K562 (cell line): ENCODE measurements around the gene CCSAP. TPM values are rescaled to one million over a fixed set of nuclear protein-coding genes. Genes with fewer than 3 reads are reported as not detected.
A peak's percentile ranks its signal among the peaks of the same experiment; 100 is the strongest.

Source experiments
- ARID1B ChIP-seq: fragments of 450-650 bp; IDR thresholded peaks from 2 replicates; pipeline ENCODE4 v1.6.1; 2016; ENCODE audit warnings: antibody characterized with exemption, mild to moderate bottlenecking, inconsistent platforms
- E2F5 ChIP-seq: sonication (generic); formaldehyde crosslinking; IDR thresholded peaks from 2 replicates; pipeline ENCODE4 v1.8.0; 2022; ENCODE audit warnings: mild to moderate bottlenecking, missing genetic modification reagents
- E2F8 ChIP-seq: fragments of 450-650 bp; IDR thresholded peaks from 2 replicates; pipeline ENCODE4 v1.7.1; 2018; ENCODE audit warnings: mild to moderate bottlenecking, low read depth; ENCODE audit not compliant: partially characterized antibody
- ELF2 ChIP-seq: fragments of 250-450 bp; sonication (Bioruptor Pico); IDR thresholded peaks from 2 replicates; pipeline ENCODE4 v1.5.0; 2021; ENCODE audit warnings: mild to moderate bottlenecking
- KLF6 ChIP-seq: fragments of 250-450 bp; sonication (Bioruptor Pico); IDR thresholded peaks from 2 replicates; pipeline ENCODE4 v1.4.0; 2020; ENCODE audit warnings: mild to moderate bottlenecking, moderate library complexity, borderline replicate concordance
- NCOR1 ChIP-seq: fragments of 450-650 bp; IDR thresholded peaks from 2 replicates; pipeline ENCODE4 v1.6.1; 2016; ENCODE audit warnings: mild to moderate bottlenecking, moderate library complexity
- OTX1 ChIP-seq: fragments of 450-650 bp; formaldehyde crosslinking; IDR thresholded peaks from 2 replicates; pipeline ENCODE4 v1.4.0; 2022; ENCODE audit warnings: mild to moderate bottlenecking
- RHOXF2B ChIP-seq: fragments of 250-450 bp; sonication (Bioruptor Pico); conservative IDR thresholded peaks from 2 replicates; pipeline ENCODE4 v1.5.1; 2021
- SRSF9 ChIP-seq: fragments of 200-400 bp; formaldehyde crosslinking; IDR thresholded peaks from 2 replicates; pipeline ENCODE4 v1.6.1; 2017; ENCODE audit warnings: low read depth, low read length, borderline replicate concordance
- TAF15 ChIP-seq: fragments of 200-400 bp; formaldehyde crosslinking; IDR thresholded peaks from 2 replicates; pipeline ENCODE4 v1.6.1; 2017; ENCODE audit warnings: mild to moderate bottlenecking, low read depth, low read length, moderate library complexity
- TBL1XR1 ChIP-seq, 2 experiments: IDR thresholded peaks; 2 replicates each; pipeline ENCODE4 v1.6.1; 2012; ENCODE audit warnings: improper control_type of control experiment in 2 of 2, low read length in 2 of 2, mild to moderate bottlenecking in 1 of 2
- TRIM24 ChIP-seq, 2 experiments: fragments of 450-650 bp; IDR thresholded peaks; 2 replicates each; pipeline ENCODE4 v1.6.1; 2016
- TSC22D4 ChIP-seq: fragments of 450-650 bp; IDR thresholded peaks from 2 replicates; pipeline ENCODE4 v1.6.1; 2016; ENCODE audit warnings: missing genetic modification characterization, missing biosample characterization, control low read depth
- ZBTB11 ChIP-seq, 3 experiments: fragments of 200-800 bp in 1 of 3; fragments of 250-450 bp in 1 of 3; fragments of 450-650 bp in 1 of 3; sonication (Bioruptor Pico) in 1 of 3; sonication (Bioruptor generic) in 1 of 3; formaldehyde crosslinking in 1 of 3; IDR thresholded peaks; 2 replicates each; pipeline versions ENCODE4 v1.6.1 to v1.8.0; 2016 to 2022; ENCODE audit warnings: mild to moderate bottlenecking in 2 of 3, missing genetic modification characterization in 2 of 3, missing compliant biosample characterization in 1 of 3, moderate library complexity in 1 of 3
- ZNF184 ChIP-seq: sonication (generic); formaldehyde crosslinking; IDR thresholded peaks from 2 replicates; pipeline ENCODE4 v1.5.0; 2020; ENCODE audit warnings: missing genetic modification reagents
- ZNF639 ChIP-seq, 2 experiments: fragments of 200-800 bp in 1 of 2; sonication (Bioruptor generic) in 1 of 2; sonication (generic) in 1 of 2; formaldehyde crosslinking in 1 of 2; IDR thresholded peaks in 1 of 2; conservative IDR thresholded peaks in 1 of 2; 2 replicates each; pipeline versions ENCODE4 v1.5.0 to v1.6.1; 2016 to 2020; ENCODE audit warnings: missing compliant biosample characterization in 1 of 2, missing genetic modification characterization in 1 of 2, missing genetic modification reagents in 1 of 2
- polyA plus RNA-seq, 8 experiments: library from polyadenylated mRNA; depleted of rRNA in 4 of 8; stranded (reverse) in 5 of 8; unstranded in 3 of 8; fragments of >200 nt; fragmentation: Nextera tagmentation in 2 of 8; fragmentation: Illumina TruSeq in 1 of 8; extraction: Ambion mirVana in 2 of 8; extraction: Trizol in 1 of 8; gene quantifications; 2 replicates each; pipeline versions ENCODE4 v1.2.1 to v1.2.3, GENCODE V29; 2011 to 2014; ENCODE audit warnings: inconsistent platforms in 1 of 8, missing spikeins in 1 of 8
- total RNA-seq, 7 experiments: library from RNA; depleted of rRNA in 6 of 7; stranded (reverse); fragments of >200 nt in 6 of 7; fragmentation: Illumina TruSeq in 2 of 7; extraction: Trizol in 2 of 7; gene quantifications; 2 replicates each; pipeline versions ENCODE4 v1.2.1 to v1.2.3, GENCODE V29; 2011 to 2021; ENCODE audit warnings: low replicate concordance in 1 of 7

CCSAP gene
- total and polyA plus RNA-seq, 9 of the 15 experiments (the other 6 are each of a cell fraction or from before 2014, with no cell fraction given): 3.6 to 15.9 (median 9.5) TPM

GRCh38 chr1:229280037-229280828 is 62.6 kb downstream of the CCSAP start (continued):
- no peak for TF ChIP-seq ZNF184
- 0 out of 2 replicates have a peak, but pooled peaks have one; percentile 33 for TF ChIP-seq ELF2 (CRISPR knock-in tag)
- TF ChIP-seq SRSF9: no peak
- TF ChIP-seq E2F5 (CRISPR knock-in tag): no peak
- TF ChIP-seq NCOR1: peak; percentile 39; the same call in 1 of the 2 replicates
- TF ChIP-seq ZNF639 (CRISPR knock-in tag; conservative IDR thresholded peaks at IDR 0.05 in 1 of 2, IDR thresholded peaks at IDR 0.05 in 1 of 2): peak in 1 of 2 experiments; percentile 59; a peak in 2 of 4 replicates
- TF ChIP-seq ZBTB11 (CRISPR knock-in tag; IDR thresholded peaks at IDR 0.05): 0 out of 6 replicates have a peak, but pooled peaks of 1 of the 3 experiments have one; percentile 37
- TF ChIP-seq TAF15: no peak
- TF ChIP-seq TBL1XR1 (IDR thresholded peaks at IDR 0.05; ENCODE audit: low read length in 2 of 2): 0 out of 4 replicates have a peak, but pooled peaks of 1 of the 2 experiments have one; percentile 6
- TF ChIP-seq OTX1 (CRISPR knock-in tag): no peak
- TF ChIP-seq TRIM24 (IDR thresholded peaks at IDR 0.05): 0 out of 4 replicates have a peak, but pooled peaks have one; percentile 15 to 39
- no peak for TF ChIP-seq RHOXF2B (CRISPR knock-in tag)
- no peak for TF ChIP-seq KLF6
- TF ChIP-seq ARID1B: peak; percentile 80
- no peak for TF ChIP-seq TSC22D4 (tag)
- no peak for TF ChIP-seq E2F8
